ENCODE measurements around the gene MITF.

DNA sequence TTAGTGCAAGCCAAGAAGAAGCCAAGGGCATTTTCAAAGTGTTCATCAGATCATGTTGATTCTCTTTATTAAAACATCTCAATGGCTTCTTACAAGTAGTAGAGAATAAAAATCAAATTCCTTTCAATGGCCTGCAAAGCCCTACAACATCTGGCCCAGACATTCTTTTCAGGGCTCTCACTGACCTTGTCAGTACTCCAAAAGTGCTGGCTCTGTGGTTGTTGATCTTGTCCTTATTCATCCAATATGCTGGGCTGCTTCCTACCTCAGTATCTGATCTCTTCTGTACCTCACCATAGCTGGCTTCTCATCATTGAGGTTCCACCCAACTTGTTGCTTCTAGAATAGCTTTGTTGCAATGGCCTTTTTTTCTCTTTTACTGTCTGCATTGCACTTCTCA, 186.2 kb downstream of the MITF start:
- TF ChIP-seq, protein P1, sequence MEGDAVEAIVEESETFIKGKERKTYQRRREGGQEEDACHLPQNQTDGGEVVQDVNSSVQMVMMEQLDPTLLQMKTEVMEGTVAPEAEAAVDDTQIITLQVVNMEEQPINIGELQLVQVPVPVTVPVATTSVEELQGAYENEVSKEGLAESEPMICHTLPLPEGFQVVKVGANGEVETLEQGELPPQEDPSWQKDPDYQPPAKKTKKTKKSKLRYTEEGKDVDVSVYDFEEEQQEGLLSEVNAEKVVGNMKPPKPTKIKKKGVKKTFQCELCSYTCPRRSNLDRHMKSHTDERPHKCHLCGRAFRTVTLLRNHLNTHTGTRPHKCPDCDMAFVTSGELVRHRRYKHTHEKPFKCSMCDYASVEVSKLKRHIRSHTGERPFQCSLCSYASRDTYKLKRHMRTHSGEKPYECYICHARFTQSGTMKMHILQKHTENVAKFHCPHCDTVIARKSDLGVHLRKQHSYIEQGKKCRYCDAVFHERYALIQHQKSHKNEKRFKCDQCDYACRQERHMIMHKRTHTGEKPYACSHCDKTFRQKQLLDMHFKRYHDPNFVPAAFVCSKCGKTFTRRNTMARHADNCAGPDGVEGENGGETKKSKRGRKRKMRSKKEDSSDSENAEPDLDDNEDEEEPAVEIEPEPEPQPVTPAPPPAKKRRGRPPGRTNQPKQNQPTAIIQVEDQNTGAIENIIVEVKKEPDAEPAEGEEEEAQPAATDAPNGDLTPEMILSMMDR (IDR thresholded peaks at IDR 0.05), result no peak
- TF ChIP-seq POLR2A (IDR thresholded peaks at IDR 0.05), result no peak
- no peak for TF ChIP-seq POLR2AphosphoS5 (IDR thresholded peaks at IDR 0.05)
- TF ChIP-seq EP300 (IDR thresholded peaks at IDR 0.05), result no peak

All from stomach (tissue), 4 donors.